Measurements from ENCODE around the gene MERTK.

DNA sequence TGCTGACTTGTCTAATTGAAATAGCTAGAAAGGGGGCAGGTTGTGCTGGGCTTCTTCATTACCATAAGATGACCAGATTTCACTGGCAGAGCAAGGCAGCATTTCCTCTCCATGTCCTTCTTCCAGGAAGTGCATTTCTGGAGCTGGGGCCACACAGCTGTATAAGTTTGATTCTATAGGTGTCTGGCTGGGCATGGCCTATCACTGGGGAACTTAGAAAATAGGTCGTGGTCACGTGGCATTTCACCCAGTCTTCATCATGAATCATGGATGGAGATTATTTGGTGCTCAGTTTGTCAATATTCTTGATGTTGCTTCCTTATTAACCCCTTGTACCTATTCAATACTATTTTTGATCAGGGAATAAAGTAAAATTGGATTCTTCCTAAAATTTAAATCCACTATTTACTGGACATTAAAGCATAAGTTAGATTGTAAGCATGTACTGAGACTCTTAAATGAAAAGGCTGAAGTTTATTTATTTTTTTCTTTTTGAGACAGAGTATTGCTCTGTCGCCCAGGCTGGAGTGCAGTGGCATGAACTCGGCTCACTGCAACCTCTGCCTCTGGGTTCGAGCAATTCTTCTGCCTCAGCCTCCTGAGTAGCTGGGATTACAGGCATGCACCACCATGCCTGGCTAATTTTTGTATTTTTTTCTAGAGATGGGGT is 107.1 kb downstream of the MERTK start:
- TF ChIP-seq, protein P1, sequence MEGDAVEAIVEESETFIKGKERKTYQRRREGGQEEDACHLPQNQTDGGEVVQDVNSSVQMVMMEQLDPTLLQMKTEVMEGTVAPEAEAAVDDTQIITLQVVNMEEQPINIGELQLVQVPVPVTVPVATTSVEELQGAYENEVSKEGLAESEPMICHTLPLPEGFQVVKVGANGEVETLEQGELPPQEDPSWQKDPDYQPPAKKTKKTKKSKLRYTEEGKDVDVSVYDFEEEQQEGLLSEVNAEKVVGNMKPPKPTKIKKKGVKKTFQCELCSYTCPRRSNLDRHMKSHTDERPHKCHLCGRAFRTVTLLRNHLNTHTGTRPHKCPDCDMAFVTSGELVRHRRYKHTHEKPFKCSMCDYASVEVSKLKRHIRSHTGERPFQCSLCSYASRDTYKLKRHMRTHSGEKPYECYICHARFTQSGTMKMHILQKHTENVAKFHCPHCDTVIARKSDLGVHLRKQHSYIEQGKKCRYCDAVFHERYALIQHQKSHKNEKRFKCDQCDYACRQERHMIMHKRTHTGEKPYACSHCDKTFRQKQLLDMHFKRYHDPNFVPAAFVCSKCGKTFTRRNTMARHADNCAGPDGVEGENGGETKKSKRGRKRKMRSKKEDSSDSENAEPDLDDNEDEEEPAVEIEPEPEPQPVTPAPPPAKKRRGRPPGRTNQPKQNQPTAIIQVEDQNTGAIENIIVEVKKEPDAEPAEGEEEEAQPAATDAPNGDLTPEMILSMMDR (conservative IDR thresholded peaks at IDR 0.05; ENCODE audit: low read depth, low read length) = no peak
- no peak for TF ChIP-seq EZH2 (IDR thresholded peaks at IDR 0.05; ENCODE audit: borderline replicate concordance, low read depth, low read length, poor library complexity, severe bottlenecking)

All from A673 (cell line).